ENCODE data around the gene CCDC85A. TPM values are rescaled to one million over a fixed set of nuclear protein-coding genes. Genes with fewer than 3 reads are reported as not detected.

Gene CCDC85A
- total and polyA plus RNA-seq, 2 of the 4 experiments (the other 2 are of a cell fraction) = 1.1 to 2.2 TPM

DNA sequence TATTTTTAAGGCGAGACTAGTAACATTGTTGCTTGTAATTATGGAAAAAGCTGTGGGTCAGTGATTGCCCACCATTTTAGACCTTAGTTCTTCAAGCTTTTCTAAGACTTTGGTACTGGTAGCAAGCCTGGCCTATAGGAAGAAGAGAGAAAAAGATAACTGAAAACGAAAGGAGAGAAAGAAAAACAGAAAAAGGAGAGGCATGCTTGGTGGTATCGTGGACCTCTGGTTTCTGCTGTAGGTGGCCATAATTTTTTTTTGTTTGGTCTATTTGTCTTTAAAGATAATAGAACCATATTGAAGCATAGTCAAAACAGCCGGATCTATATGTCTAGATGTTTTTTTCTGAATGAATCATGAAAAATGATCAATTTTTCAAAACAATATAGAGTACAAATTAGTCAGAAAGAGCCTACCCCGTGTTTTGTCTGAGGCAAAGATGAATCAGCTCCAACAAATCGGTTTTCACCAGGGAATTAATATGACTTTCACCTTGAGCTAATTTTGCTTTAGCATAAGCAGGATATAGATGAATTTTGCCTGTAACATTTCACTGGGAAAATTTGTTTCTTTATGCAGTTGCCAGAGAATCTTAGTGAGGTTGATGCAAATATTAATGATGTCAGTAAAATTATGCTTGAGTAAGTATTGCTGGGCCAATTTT, 45.7 kb downstream of the CCDC85A start:
- POLR2A ChIA-PET (ENCODE audit: unreplicated experiment) = no interaction called here
- CTCF ChIA-PET = no interaction called here
- dilution Hi-C loops (cut with HindIII; ENCODE audit: low sequenced_read_pairs, unreplicated experiment) = no loop called here

More for the DNA sequence above, 45.7 kb downstream of the CCDC85A start:
- H3K9ac ChIP-seq (ENCODE audit: low read depth, low read length) = no peak overlapping the region
- H3K9me1 ChIP-seq (ENCODE audit: insufficient read depth, low read length) = no peaks in the 10 kb centered on the region
- no peak overlapping the region for H4K5ac ChIP-seq (ENCODE audit: low read depth, low read length)
- H3K4me2 ChIP-seq (ENCODE audit: low read depth, low read length) = no peak overlapping the region
- intact Hi-C loops (cut with micrococcal nuclease) (no loop called here), in situ Hi-C loops (cut with MboI; ENCODE audit: low sequenced_read_pairs) (no loop called here)
- no peak overlapping the region for H3K56ac ChIP-seq (ENCODE audit: extremely low read depth, insufficient read depth, low read length)
- ATAC-seq (ENCODE audit: low read depth) (no peak), DNase-seq (no peak)
- H3K4ac ChIP-seq (ENCODE audit: low read depth, low read length) = no peak overlapping the region
- no peak overlapping the region for H3K27ac ChIP-seq (ENCODE audit: insufficient read depth, low read length)
- no peak overlapping the region for H3K14ac ChIP-seq (replicated peaks; ENCODE audit: low read depth, low read length)
- no peaks in the 10 kb centered on the region for H3K27me3 ChIP-seq (ENCODE audit: control insufficient read depth, insufficient read depth, low read length)
- H3K4me1 ChIP-seq (ENCODE audit: control insufficient read depth, insufficient read depth, low read length) = no peaks in the 10 kb centered on the region
- no peak overlapping the region for H2BK5ac ChIP-seq (ENCODE audit: low read depth, low read length, poor library complexity, severe bottlenecking)
- H2AK5ac ChIP-seq (ENCODE audit: low read depth, low read length) = no peak overlapping the region
- BruUV-seq (replicated peaks) = no TSS peak
- TF ChIP-seq POLR2A (IDR thresholded peaks at IDR 0.05; ENCODE audit: low read depth, low read length) (no peak), MAZ (IDR thresholded peaks at IDR 0.05; ENCODE audit: borderline replicate concordance, low read depth, low read length) (no peak), RCOR1 (IDR thresholded peaks at IDR 0.05; ENCODE audit: insufficient replicate concordance, low read length) (no peak), MAFK (IDR thresholded peaks at IDR 0.05; ENCODE audit: low read depth, low read length) (no peak), CHD1 (IDR thresholded peaks at IDR 0.05; ENCODE audit: low read depth, low read length) (no peak), RAD21 (IDR thresholded peaks at IDR 0.05; ENCODE audit: low read length) (no peak)
- TF ChIP-seq, protein P1, sequence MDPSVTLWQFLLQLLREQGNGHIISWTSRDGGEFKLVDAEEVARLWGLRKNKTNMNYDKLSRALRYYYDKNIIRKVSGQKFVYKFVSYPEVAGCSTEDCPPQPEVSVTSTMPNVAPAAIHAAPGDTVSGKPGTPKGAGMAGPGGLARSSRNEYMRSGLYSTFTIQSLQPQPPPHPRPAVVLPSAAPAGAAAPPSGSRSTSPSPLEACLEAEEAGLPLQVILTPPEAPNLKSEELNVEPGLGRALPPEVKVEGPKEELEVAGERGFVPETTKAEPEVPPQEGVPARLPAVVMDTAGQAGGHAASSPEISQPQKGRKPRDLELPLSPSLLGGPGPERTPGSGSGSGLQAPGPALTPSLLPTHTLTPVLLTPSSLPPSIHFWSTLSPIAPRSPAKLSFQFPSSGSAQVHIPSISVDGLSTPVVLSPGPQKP (IDR thresholded peaks at IDR 0.05; ENCODE audit: borderline replicate concordance, low read depth, low read length) = no peak
- H2BK120ac ChIP-seq (ENCODE audit: low read depth, low read length) = no peak overlapping the region
- no peak overlapping the region for H4K8ac ChIP-seq (ENCODE audit: low read depth in 2 of 2, low read length in 2 of 2)
- no peak overlapping the region for H2AFZ ChIP-seq (replicated peaks; ENCODE audit: low read length, poor library complexity)
- no peak overlapping the region for H3K23ac ChIP-seq (ENCODE audit: low read depth, low read length)
- no peaks in the 10 kb centered on the region for H3K79me1 ChIP-seq (ENCODE audit: low read depth in 1 of 2, low read length in 2 of 2)
- no peak overlapping the region for H2AK9ac ChIP-seq (replicated peaks; ENCODE audit: low read depth, low read length, poor library complexity)
- H4K20me1 ChIP-seq (ENCODE audit: insufficient read depth, low read length) = no peaks in the 10 kb centered on the region
- no peak overlapping the region for H4K91ac ChIP-seq (ENCODE audit: insufficient read depth, low read depth, low read length)
- no peaks in the 10 kb centered on the region for H3K36me3 ChIP-seq (ENCODE audit: control insufficient read depth, insufficient read depth, low read length)
- H2BK15ac ChIP-seq (ENCODE audit: low read depth, low read length) = no peak overlapping the region
- H3K18ac ChIP-seq (ENCODE audit: low read depth, low read length) = no peak overlapping the region
- no peaks in the 10 kb centered on the region for H3K9me3 ChIP-seq (ENCODE audit: control insufficient read depth, insufficient read depth, low read length)
- no peak overlapping the region for H3K4me3 ChIP-seq (ENCODE audit: insufficient read depth, low read depth, low read length)
- no CpG with 5 or more reads among the region's 6 CpGs for WGBS, 2 experiments (ENCODE audit: extremely low coverage in 2 of 2, insufficient read length in 1 of 2)
- H2BK20ac ChIP-seq (ENCODE audit: low read depth, low read length) = no peak overlapping the region

Data from IMR-90 (cell line).